K562 (cell line): Measurements from ENCODE around the gene TMEM217. TPM values are rescaled to one million over a fixed set of nuclear protein-coding genes. Genes with fewer than 3 reads are reported as not detected.

ENCODE experiments used
- ATAC-seq: fragments of 200-7000 bp; cut with Tn5 transposase; 3 replicates; pipeline ENCODE4 v1.9.1; 2020; ENCODE audit warnings: moderate library complexity
- BruUV-seq: library from RNA; stranded (reverse); fragments of 400-500 nt; replicated peaks from 2 replicates; lab custom pipeline; 2021; lab: Mats Ljungman, UMichigan
- CTCF ChIA-PET: fragments of 300-600 bp; formaldehyde crosslinking; extraction: SDS; loops from one replicate; lab custom pipeline; 2021; ENCODE audit warnings: low intra/inter-chr PET ratio; lab: Yijun Ruan, JAX
- POLR2A ChIA-PET: fragments of 300-600, 350-650 bp; sonication (Branson Sonifier 250); formaldehyde crosslinking; extraction: SDS; loops from one replicate; lab custom pipeline; 2021; ENCODE audit warnings: antibody characterized with exemption, inconsistent platforms; lab: Yijun Ruan, JAX
- DNase-seq, 4 experiments: peaks; one replicate each; pipeline versions ENCODE4 v3.0.0 to v3.0.0-alpha.2; 2011 to 2018; ENCODE audit warnings: low spot score in 3 of 4, mixed read lengths in 3 of 4; ENCODE audit errors: extremely low read depth in 1 of 4
- FAIRE-seq: peaks from 2 replicates; lab custom pipeline; 2011; peaks lifted over from hg19 to GRCh38; lab: Jason Lieb, UNC
- H2AFZ ChIP-seq: 2 replicates; pipeline ENCODE4 v1.6.0; 2011; ENCODE audit warnings: low read depth, low read length, control low read depth, inconsistent platforms
- H3K27ac ChIP-seq: fragments of 200-600 bp; 3 replicates; pipeline ENCODE4 v1.8.0; 2011; ENCODE audit warnings: low read depth, mild to moderate bottlenecking, control low read depth, inconsistent platforms, low read length, moderate library complexity, mixed read lengths; ENCODE audit errors: extremely low read depth
- H3K27me3 ChIP-seq, 2 experiments: fragments of 300-600 bp in 1 of 2; 2 replicates in 1 of 2; 3 replicates in 1 of 2; pipeline versions ENCODE4 v1.6.0 to v1.8.0; 2011; ENCODE audit warnings: inconsistent platforms in 2 of 2, low read length in 2 of 2, mild to moderate bottlenecking in 1 of 2, mixed read lengths in 1 of 2, moderate library complexity in 1 of 2; ENCODE audit not compliant: control insufficient read depth in 2 of 2, insufficient read depth in 2 of 2
- H3K36me3 ChIP-seq: fragments of 300-600 bp; 3 replicates; pipeline ENCODE4 v1.8.0; 2011; ENCODE audit warnings: mild to moderate bottlenecking, low read length, inconsistent platforms; ENCODE audit not compliant: control insufficient read depth, insufficient read depth
- H3K4me1 ChIP-seq, 2 experiments: fragments of 200-600 bp in 1 of 2; replicated peaks in 1 of 2; 2 replicates in 1 of 2; 3 replicates in 1 of 2; pipeline versions ENCODE4 v1.5.1 to v1.8.0; 2011; ENCODE audit warnings: inconsistent platforms in 2 of 2, low read length in 2 of 2, mild to moderate bottlenecking in 1 of 2, mixed read lengths in 1 of 2, moderate library complexity in 1 of 2; ENCODE audit not compliant: control insufficient read depth in 2 of 2, insufficient read depth in 2 of 2
- H3K4me2 ChIP-seq: 2 replicates; pipeline ENCODE4 v1.6.1; 2011; ENCODE audit warnings: low read length, control low read depth, inconsistent platforms, mixed read lengths; ENCODE audit not compliant: insufficient read depth
- H3K4me3 ChIP-seq: fragments of 200-600 bp; sonication (generic), shearing (Covaris generic); 2 replicates; pipeline ENCODE4 v1.5.1; 2016; ENCODE audit warnings: control low read depth, inconsistent platforms
- H3K79me2 ChIP-seq: fragments of 200-600 bp; 3 replicates; pipeline ENCODE4 v1.8.0; 2011; ENCODE audit warnings: low read length, inconsistent platforms; ENCODE audit not compliant: control insufficient read depth, insufficient read depth
- H3K9ac ChIP-seq, 2 experiments: 2 replicates each; pipeline versions ENCODE4 v1.6.0 to v1.6.1; 2011; ENCODE audit warnings: low read depth in 2 of 2, low read length in 2 of 2, control low read depth in 1 of 2, inconsistent platforms in 1 of 2, mild to moderate bottlenecking in 1 of 2, mixed read lengths in 1 of 2; ENCODE audit not compliant: insufficient read depth in 1 of 2
- H3K9me1 ChIP-seq: one replicate; pipeline ENCODE4 v1.6.0; 2011; ENCODE audit warnings: inconsistent platforms, mild to moderate bottlenecking, low read length, moderate library complexity; ENCODE audit not compliant: control insufficient read depth, insufficient read depth
- H3K9me3 ChIP-seq: replicated peaks from 2 replicates; pipeline ENCODE4 v1.5.1; 2011; ENCODE audit warnings: low read depth, low read length, inconsistent platforms; ENCODE audit not compliant: control insufficient read depth, insufficient read depth
- H4K20me1 ChIP-seq: replicated peaks from 2 replicates; pipeline ENCODE4 v1.6.1; 2011; ENCODE audit warnings: low read length, inconsistent platforms, mixed read lengths; ENCODE audit not compliant: control insufficient read depth, insufficient read depth
- ATF3 ChIP-seq, 2 experiments: fragments of 450-650 bp in 1 of 2; sonication (generic) in 1 of 2; formaldehyde crosslinking in 1 of 2; IDR thresholded peaks in 1 of 2; conservative IDR thresholded peaks in 1 of 2; 2 replicates each; pipeline versions ENCODE4 v1.6.1 to v1.8.1; 2016 to 2023; ENCODE audit warnings: mild to moderate bottlenecking in 2 of 2, moderate library complexity in 2 of 2, inconsistent platforms in 1 of 2, missing genetic modification reagents in 1 of 2
- BACH1 ChIP-seq: fragments of 200-800 bp; sonication (Bioruptor generic); IDR thresholded peaks from 2 replicates; pipeline ENCODE4 v1.6.1; 2016; ENCODE audit warnings: missing genetic modification characterization, missing compliant biosample characterization
- CAMTA2 ChIP-seq: fragments of 250-450 bp; sonication (Bioruptor Pico); conservative IDR thresholded peaks from 2 replicates; pipeline ENCODE4 v1.5.1; 2022
- GTF3C2 ChIP-seq: IDR thresholded peaks from 3 replicates; pipeline ENCODE4 v1.6.1; 2011; ENCODE audit warnings: borderline replicate concordance, mild to moderate bottlenecking, moderate library complexity; ENCODE audit not compliant: insufficient read length; ENCODE audit errors: extremely low read depth
- HMBOX1 ChIP-seq: sonication (generic); IDR thresholded peaks from 2 replicates; pipeline ENCODE4 v1.6.1; 2016
- MEIS2 ChIP-seq: fragments of 450-650 bp; IDR thresholded peaks from 2 replicates; pipeline ENCODE4 v1.6.1; 2014; ENCODE audit warnings: mild to moderate bottlenecking; ENCODE audit not compliant: partially characterized antibody
- NEUROD1 ChIP-seq: fragments of 150-350 bp; IDR thresholded peaks from 2 replicates; pipeline ENCODE4 v1.6.1; 2014; ENCODE audit warnings: borderline replicate concordance, low read length, low read depth; ENCODE audit not compliant: partially characterized antibody
- NR3C1 ChIP-seq: sonication (generic); formaldehyde crosslinking; IDR thresholded peaks from 2 replicates; pipeline ENCODE4 v1.8.1; 2022; ENCODE audit warnings: missing genetic modification reagents
- SMARCC2 ChIP-seq: fragments of 450-650 bp; IDR thresholded peaks from 2 replicates; pipeline ENCODE4 v1.6.1; 2017; ENCODE audit warnings: antibody characterized with exemption, moderate library complexity, mild to moderate bottlenecking, low read depth
- SREBF2 ChIP-seq: sonication (generic); formaldehyde crosslinking; IDR thresholded peaks from 2 replicates; pipeline ENCODE4 v1.4.0; 2020; ENCODE audit warnings: mild to moderate bottlenecking, missing genetic modification reagents
- STAT5A ChIP-seq: IDR thresholded peaks from 2 replicates; pipeline ENCODE4 v1.6.1; 2012; ENCODE audit warnings: low read length, inconsistent platforms, borderline replicate concordance
- TCF7 ChIP-seq: sonication (generic); IDR thresholded peaks from 2 replicates; pipeline ENCODE4 v1.6.1; 2016; ENCODE audit warnings: antibody characterized with exemption, borderline replicate concordance
- VEZF1 ChIP-seq: fragments of 200-800 bp; sonication (Bioruptor generic); IDR thresholded peaks from 2 replicates; pipeline ENCODE4 v1.6.1; 2017; ENCODE audit warnings: missing genetic modification characterization, missing compliant biosample characterization
- ZNF76 ChIP-seq: fragments of 250-450 bp; sonication (Bioruptor Pico); IDR thresholded peaks from 2 replicates; pipeline ENCODE4 v1.4.0; 2020; ENCODE audit warnings: mild to moderate bottlenecking, moderate library complexity, borderline replicate concordance
- ZSCAN29 ChIP-seq: fragments of 450-650 bp; IDR thresholded peaks from 2 replicates; pipeline ENCODE4 v1.6.1; 2017
- in situ Hi-C: fragments of 300-500 bp; cut with MboI; formaldehyde crosslinking; loops from 4 replicates; pipeline ENCODE4 v1.15.0; 2018; ENCODE audit warnings: inconsistent platforms, mixed read lengths
- intact Hi-C: fragments of 100-400 bp; cut with micrococcal nuclease; formaldehyde crosslinking; loops from 2 replicates; pipeline ENCODE4 v1.14.2; 2022
- polyA plus RNA-seq, 8 experiments: library from polyadenylated mRNA; depleted of rRNA in 4 of 8; stranded (reverse) in 5 of 8; unstranded in 3 of 8; fragments of >200 nt; fragmentation: Nextera tagmentation in 2 of 8; fragmentation: Illumina TruSeq in 1 of 8; extraction: Ambion mirVana in 2 of 8; extraction: Trizol in 1 of 8; gene quantifications; 2 replicates each; pipeline versions ENCODE4 v1.2.1 to v1.2.3, GENCODE V29; 2011 to 2014; ENCODE audit warnings: inconsistent platforms in 1 of 8, missing spikeins in 1 of 8
- total RNA-seq, 7 experiments: library from RNA; depleted of rRNA in 6 of 7; stranded (reverse); fragments of >200 nt in 6 of 7; fragmentation: Illumina TruSeq in 2 of 7; extraction: Trizol in 2 of 7; gene quantifications; 2 replicates each; pipeline versions ENCODE4 v1.2.1 to v1.2.3, GENCODE V29; 2011 to 2021; ENCODE audit warnings: low replicate concordance in 1 of 7

TMEM217 gene
- total and polyA plus RNA-seq, 9 of the 15 experiments (the other 6 are each of a cell fraction or from before 2014, with no cell fraction given): 1.3 to 8.0 (median 1.9) TPM

GRCh38 chr6:37299990-37300389, 42.0 kb upstream of the TMEM217 start (continued):
- no peak for TF ChIP-seq GTF3C2

GRCh38 chr6:37298958-37299357, 41.0 kb upstream of the TMEM217 start:
- intact Hi-C loops: no loop called here
- H3K36me3 ChIP-seq: peaks cover 52% of the 10 kb centered on the region
- no peak overlapping the region for H2AFZ ChIP-seq
- ATAC-seq (no peak), FAIRE-seq (no peak), DNase-seq (no peak)
- POLR2A ChIA-PET: interaction anchor here (0.6 to 1.4 kb wide), 4 partner anchors 9 to 277 kb away, joined by 3 read pairs; no protein-coding TSS in a partner anchor
- H3K9me1 ChIP-seq: no peaks in the 10 kb centered on the region
- peaks cover 20 to 26% of the 10 kb centered on the region in 2 experiments for H3K4me1 ChIP-seq
- peaks cover 6% of the 10 kb centered on the region for H4K20me1 ChIP-seq
- CTCF ChIA-PET: interaction anchor here (0.6 kb wide), 1 partner anchor 25 kb away, joined by 3 read pairs; no protein-coding TSS in a partner anchor
- no peak overlapping the region for H3K4me2 ChIP-seq
- no peaks in the 10 kb centered on the region for H3K9me3 ChIP-seq
- no peak overlapping the region for H3K27ac ChIP-seq
- no peak overlapping the region for H3K4me3 ChIP-seq
- in situ Hi-C loops: no loop called here
- H3K9ac ChIP-seq: no peak overlapping the region
- no peaks in the 10 kb centered on the region for H3K79me2 ChIP-seq
- no peaks in the 10 kb centered on the region for H3K27me3 ChIP-seq
- no TSS peak for BruUV-seq
- TF ChIP-seq STAT5A (no peak), TCF7 (no peak), CAMTA2 (CRISPR knock-in tag) (no peak), SMARCC2 (no peak), HMBOX1 (no peak), ZSCAN29 (no peak), ZNF76 (CRISPR knock-in tag) (no peak), SREBF2 (no peak), MEIS2 (no peak), NEUROD1 (no peak), NR3C1 (CRISPR knock-in tag) (no peak), VEZF1 (CRISPR knock-in tag) (no peak), ATF3 (IDR thresholded peaks at IDR 0.05) (no peak), ATF3 (CRISPR knock-in tag; conservative IDR thresholded peaks at IDR 0.05) (no peak), BACH1 (no peak)
